ENCODE data around the gene FIGN.

- TF ChIP-seq SIN3A (IDR thresholded peaks at IDR 0.05; ENCODE audit: borderline replicate concordance, insufficient read depth, low read length) (no peak), POLR2AphosphoS5 (IDR thresholded peaks at IDR 0.05; ENCODE audit: low read depth, low read length) (no peak)
Measured at GRCh38 chr2:163778045-163778781, 42.4 kb upstream of the FIGN start.

Measured in PFSK-1 (cell line).